Neuronal stem cell (in vitro differentiated cells): ENCODE measurements around the gene MRAP. TPM values are rescaled to one million over a fixed set of nuclear protein-coding genes. Genes with fewer than 3 reads are reported as not detected.
A peak's percentile ranks its signal among the peaks of the same experiment; 100 is the strongest.

Experiments used
- DNase-seq: peaks from one replicate; pipeline ENCODE4 v3.0.0-alpha.2; 2013; ENCODE audit warnings: low spot score
- H2AFZ ChIP-seq: one replicate; pipeline ENCODE4 v1.6.1; 2013; ENCODE audit warnings: mild to moderate bottlenecking, low read length, inconsistent platforms
- H2AK5ac ChIP-seq: 2 replicates; pipeline ENCODE4 v1.6.1; 2013; ENCODE audit warnings: low read depth, mild to moderate bottlenecking, inconsistent platforms, low read length, moderate library complexity, mixed read lengths
- H2BK120ac ChIP-seq: 2 replicates; pipeline ENCODE4 v1.6.1; 2013; ENCODE audit warnings: low read depth, mild to moderate bottlenecking, inconsistent platforms, low read length, moderate library complexity, mixed read lengths
- H2BK12ac ChIP-seq: one replicate; pipeline ENCODE4 v1.6.1; 2013; ENCODE audit warnings: low read length, inconsistent platforms
- H2BK15ac ChIP-seq: 2 replicates; pipeline ENCODE4 v1.6.1; 2013; ENCODE audit warnings: mild to moderate bottlenecking, low read length, inconsistent platforms, mixed read lengths
- H2BK5ac ChIP-seq: one replicate; pipeline ENCODE4 v1.6.1; 2013; ENCODE audit warnings: inconsistent platforms, mild to moderate bottlenecking, low read length, moderate library complexity
- H3K14ac ChIP-seq: one replicate; pipeline ENCODE4 v1.6.1; 2013; ENCODE audit warnings: low read length, inconsistent platforms
- H3K18ac ChIP-seq: 2 replicates; pipeline ENCODE4 v1.6.1; 2013; ENCODE audit warnings: low read length, inconsistent platforms
- H3K23ac ChIP-seq: 2 replicates; pipeline ENCODE4 v1.6.1; 2013; ENCODE audit warnings: low read depth, mild to moderate bottlenecking, mixed read lengths, low read length, inconsistent platforms; ENCODE audit not compliant: poor library complexity
- H3K27ac ChIP-seq: replicated peaks from 3 replicates; pipeline ENCODE4 v1.5.1; 2013; ENCODE audit warnings: low read length, inconsistent platforms
- H3K27me3 ChIP-seq, 3 experiments: 2 replicates each; pipeline ENCODE4 v1.6.1; 2013; ENCODE audit warnings: low read length in 3 of 3, mild to moderate bottlenecking in 2 of 3, inconsistent platforms in 1 of 3, low read depth in 1 of 3, mixed read lengths in 1 of 3, moderate library complexity in 1 of 3; ENCODE audit not compliant: control insufficient read depth in 3 of 3, insufficient read depth in 3 of 3
- H3K36me3 ChIP-seq, 2 donors: replicated peaks in 1 of 2; 2 replicates each; pipeline ENCODE4 v1.6.1; 2013; ENCODE audit warnings: low read length in 2 of 2; ENCODE audit not compliant: control insufficient read depth in 2 of 2, insufficient read depth in 2 of 2
- H3K4ac ChIP-seq: 2 replicates; pipeline ENCODE4 v1.6.1; 2013; ENCODE audit warnings: inconsistent platforms, mild to moderate bottlenecking, low read length, moderate library complexity
- H3K4me1 ChIP-seq, 2 donors: 1 replicate in 1 of 2; 2 replicates in 1 of 2; pipeline ENCODE4 v1.6.1; 2013; ENCODE audit warnings: low read length in 2 of 2, low read depth in 1 of 2; ENCODE audit not compliant: control insufficient read depth in 2 of 2, insufficient read depth in 1 of 2
- H3K4me2 ChIP-seq: one replicate; pipeline ENCODE4 v1.6.1; 2013; ENCODE audit warnings: mild to moderate bottlenecking, low read length, inconsistent platforms; ENCODE audit not compliant: insufficient read depth, poor library complexity, severe bottlenecking
- H3K4me3 ChIP-seq, 2 donors: 2 replicates each; pipeline ENCODE4 v1.5.1; 2013; ENCODE audit warnings: low read length in 2 of 2, mild to moderate bottlenecking in 2 of 2, inconsistent platforms in 1 of 2, moderate library complexity in 1 of 2
- H3K79me1 ChIP-seq: one replicate; pipeline ENCODE4 v1.6.1; 2013; ENCODE audit warnings: low read depth, mild to moderate bottlenecking, inconsistent platforms, low read length, moderate library complexity
- H3K9ac ChIP-seq: one replicate; pipeline ENCODE4 v1.6.1; 2013; ENCODE audit warnings: mild to moderate bottlenecking, low read depth, low read length, inconsistent platforms; ENCODE audit not compliant: poor library complexity
- H3K9me3 ChIP-seq, 2 donors: replicated peaks in 1 of 2; 2 replicates each; pipeline versions ENCODE3 to v1.6.1; 2013; ENCODE audit warnings: low read length in 2 of 2, mild to moderate bottlenecking in 2 of 2, inconsistent platforms in 1 of 2, low read depth in 1 of 2, mixed read lengths in 1 of 2, moderate library complexity in 1 of 2; ENCODE audit not compliant: control insufficient read depth in 2 of 2, insufficient read depth in 1 of 2
- H4K8ac ChIP-seq: one replicate; pipeline ENCODE4 v1.6.1; 2013; ENCODE audit warnings: low read depth, mild to moderate bottlenecking, inconsistent platforms, low read length, moderate library complexity
- H4K91ac ChIP-seq: one replicate; pipeline ENCODE4 v1.6.1; 2013; ENCODE audit warnings: low read length, low read depth, mild to moderate bottlenecking, inconsistent platforms; ENCODE audit not compliant: poor library complexity
- WGBS, 2 donors: extraction: QIAGEN DNeasy Blood & Tissue Kit; methylation state at CpG; one replicate each; pipeline ENCODE4 v1.1.7; 2013; ENCODE audit warnings: missing lambda C conversion rate in 2 of 2, mixed read lengths in 1 of 2; ENCODE audit not compliant: insufficient read length in 2 of 2, insufficient replicate concordance in 1 of 2; ENCODE audit errors: extremely low coverage in 2 of 2; 5-methylcytosine and 5-hydroxymethylcytosine counted together
- polyA plus RNA-seq, 2 experiments: library from polyadenylated mRNA; stranded (reverse); fragments of 200-250 nt; gene quantifications; one replicate each; pipeline ENCODE4 v1.2.3, GENCODE V29; 2013

Gene MRAP
- not detected for polyA plus RNA-seq (2013, experiment 1 of 2)
- polyA plus RNA-seq (2013, experiment 2 of 2), result not detected

DNA sequence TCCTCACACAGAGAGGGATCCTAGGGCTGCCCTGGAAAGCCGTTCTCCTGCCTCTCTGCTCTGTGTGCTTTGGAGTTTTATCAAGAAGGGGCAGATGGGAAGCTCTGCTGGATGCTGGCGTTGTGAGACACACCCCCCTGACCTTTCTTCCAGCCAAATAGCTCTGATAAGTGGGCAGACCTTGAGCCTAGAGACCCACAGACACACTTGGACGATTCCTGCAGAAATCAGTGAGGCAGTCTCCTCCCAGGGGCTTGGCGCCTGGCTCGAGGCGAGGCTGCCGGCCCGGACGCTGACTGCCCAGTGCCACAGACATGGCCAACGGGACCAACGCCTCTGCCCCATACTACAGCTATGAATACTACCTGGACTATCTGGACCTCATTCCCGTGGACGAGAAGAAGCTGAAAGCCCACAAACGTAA, at the start of gene MRAP:
Gene MRAP (plus strand): TSS at position 198 of the 424 bp plus-strand sequence. CDS start 117 bp downstream, at position 315.
- Histone ChIP-seq H3K4ac (no peak within 1 kb of the TSS), H3K18ac (no peak within 1 kb of the TSS), H3K27me3 (no peaks in the 10 kb centered on the region), H2BK15ac (no peak within 1 kb of the TSS), H4K91ac (no peak within 1 kb of the TSS), H3K27ac (no peak within 1 kb of the TSS), H3K4me2 (no peak within 1 kb of the TSS), H4K8ac (no peak within 1 kb of the TSS), H2AK5ac (no peak within 1 kb of the TSS), H3K9me3 (peaks cover 0 to 4% of the 10 kb centered on the region in 2 donors), H3K4me3 (no peak within 1 kb of the TSS), H2BK5ac (no peak within 1 kb of the TSS), H3K79me1 (peaks cover 2% of the 10 kb centered on the region), H3K9ac (no peak within 1 kb of the TSS), H3K14ac (no peak within 1 kb of the TSS), H2BK120ac (no peak within 1 kb of the TSS), H3K4me1 (no peaks in the 10 kb centered on the region), H3K23ac (peak within 1 kb of the TSS; percentile 68), H2BK12ac (no peak within 1 kb of the TSS), H2AFZ (no peak within 1 kb of the TSS), H3K36me3 (peaks cover 7 to 16% of the 10 kb centered on the region in 2 donors)
- DNase-seq, result no peak
- WGBS, 2 donors, result no CpG with 5 or more reads among the region's 14 CpGs

DNA sequence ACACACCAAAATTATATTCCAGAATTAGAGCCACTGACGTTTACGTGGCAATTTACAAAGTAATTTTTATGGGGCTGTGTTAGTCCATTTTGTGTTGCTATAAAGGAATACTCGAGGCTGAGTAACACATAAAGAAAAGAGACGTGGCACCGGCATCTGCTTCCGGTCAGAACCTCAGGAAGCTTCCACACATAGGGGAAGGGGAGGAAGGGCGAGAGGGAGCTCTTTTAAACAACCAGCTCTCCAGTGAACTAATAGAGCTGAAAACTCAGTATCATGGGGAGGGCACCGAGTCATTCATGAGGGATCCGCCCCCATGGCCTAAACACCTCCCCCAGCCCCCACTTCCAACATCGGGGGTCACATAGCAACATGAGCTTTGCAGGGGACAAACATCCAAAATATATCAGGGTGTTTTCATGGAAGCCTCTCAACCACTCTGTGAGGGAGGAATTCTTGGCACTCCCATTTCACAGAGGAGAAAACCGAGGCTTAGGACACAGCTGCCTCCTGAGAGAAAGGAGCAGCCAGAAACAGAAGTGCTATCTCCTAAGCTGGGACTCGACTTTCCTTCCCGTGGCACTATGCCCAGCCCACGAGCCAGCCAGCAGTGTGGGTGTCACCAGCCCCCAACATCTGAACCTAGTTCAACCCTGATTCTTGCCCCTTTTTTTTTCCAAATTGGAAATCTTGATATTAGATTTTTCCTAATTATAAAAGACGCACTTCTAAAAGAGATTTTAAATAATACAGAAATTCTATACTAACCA, 49.0 kb upstream of the MRAP start:
- Histone ChIP-seq H3K14ac (no peak overlapping the region), H2BK15ac (no peak overlapping the region), H3K27ac (no peak overlapping the region), H2BK120ac (no peak overlapping the region), H3K9ac (no peak overlapping the region), H4K8ac (no peak overlapping the region), H3K4me3 (no peak overlapping the region), H3K4me1 (peaks cover 0 to 6% of the 10 kb centered on the region in 2 donors), H3K4me2 (no peak overlapping the region), H3K4ac (no peak overlapping the region), H3K18ac (no peak overlapping the region), H2BK5ac (no peak overlapping the region), H2BK12ac (no peak overlapping the region), H3K9me3 (no peaks in the 10 kb centered on the region), H2AFZ (peak overlapping the region; percentile 81), H3K79me1 (no peaks in the 10 kb centered on the region), H3K36me3 (no peaks in the 10 kb centered on the region), H2AK5ac (no peak overlapping the region), H3K27me3 (peaks cover 0 to 5% (median 0%) of the 10 kb centered on the region in 3 experiments), H4K91ac (no peak overlapping the region), H3K23ac (no peak overlapping the region)
- WGBS, 2 donors, result no CpG with 5 or more reads among the region's 15 CpGs
- DNase-seq, result no peak

- Histone ChIP-seq H3K27ac (no peak overlapping the region), H2AK5ac (no peak overlapping the region), H4K8ac (no peak overlapping the region), H4K91ac (no peak overlapping the region), H3K4ac (no peak overlapping the region), H3K4me2 (no peak overlapping the region), H3K23ac (no peak overlapping the region), H3K79me1 (no peaks in the 10 kb centered on the region), H3K4me3 (no peak overlapping the region), H3K27me3 (no peaks in the 10 kb centered on the region), H3K18ac (no peak overlapping the region), H2BK120ac (no peak overlapping the region), H2BK15ac (no peak overlapping the region), H3K9me3 (no peaks in the 10 kb centered on the region), H2BK5ac (no peak overlapping the region), H3K14ac (no peak overlapping the region), H2AFZ (no peak overlapping the region), H3K36me3 (no peaks in the 10 kb centered on the region), H2BK12ac (no peak overlapping the region), H3K9ac (no peak overlapping the region), H3K4me1 (peaks cover 6 to 8% of the 10 kb centered on the region in 2 donors)
- no peak for DNase-seq
Observed at GRCh38 chr21:32252136-32252535, 46.5 kb upstream of the MRAP start.

- H2BK120ac ChIP-seq, result no peak overlapping the region
- H3K9ac ChIP-seq, result peak overlapping the region; percentile 30
- no peak overlapping the region for H3K4me2 ChIP-seq
- H3K4me1 ChIP-seq, result peaks cover 6 to 8% of the 10 kb centered on the region in 2 donors
- no peak overlapping the region for H3K18ac ChIP-seq
- no peak overlapping the region for H2AFZ ChIP-seq
- no peak overlapping the region for H3K4ac ChIP-seq
- no peak overlapping the region for H3K23ac ChIP-seq
- H3K27ac ChIP-seq, result no peak overlapping the region
- DNase-seq, result no peak
- H4K8ac ChIP-seq, result peak overlapping the region; percentile 73
- no peak overlapping the region for H4K91ac ChIP-seq
- WGBS, 2 donors, result no CpG with 5 or more reads among the region's 7 CpGs
- H2BK15ac ChIP-seq, result no peak overlapping the region
- H3K79me1 ChIP-seq, result no peaks in the 10 kb centered on the region
- H2BK5ac ChIP-seq, result no peak overlapping the region
- no peaks in the 10 kb centered on the region for H3K9me3 ChIP-seq
- no peak overlapping the region for H3K14ac ChIP-seq
- H3K36me3 ChIP-seq, result no peaks in the 10 kb centered on the region
- no peak overlapping the region for H3K4me3 ChIP-seq
- H3K27me3 ChIP-seq, result no peaks in the 10 kb centered on the region
- H2AK5ac ChIP-seq, result no peak overlapping the region
- H2BK12ac ChIP-seq, result no peak overlapping the region
Observed at GRCh38 chr21:32253215-32253641, 45.4 kb upstream of the MRAP start.
